ENCODE data around the gene ARHGEF1.

Gene ARHGEF1

DNA sequence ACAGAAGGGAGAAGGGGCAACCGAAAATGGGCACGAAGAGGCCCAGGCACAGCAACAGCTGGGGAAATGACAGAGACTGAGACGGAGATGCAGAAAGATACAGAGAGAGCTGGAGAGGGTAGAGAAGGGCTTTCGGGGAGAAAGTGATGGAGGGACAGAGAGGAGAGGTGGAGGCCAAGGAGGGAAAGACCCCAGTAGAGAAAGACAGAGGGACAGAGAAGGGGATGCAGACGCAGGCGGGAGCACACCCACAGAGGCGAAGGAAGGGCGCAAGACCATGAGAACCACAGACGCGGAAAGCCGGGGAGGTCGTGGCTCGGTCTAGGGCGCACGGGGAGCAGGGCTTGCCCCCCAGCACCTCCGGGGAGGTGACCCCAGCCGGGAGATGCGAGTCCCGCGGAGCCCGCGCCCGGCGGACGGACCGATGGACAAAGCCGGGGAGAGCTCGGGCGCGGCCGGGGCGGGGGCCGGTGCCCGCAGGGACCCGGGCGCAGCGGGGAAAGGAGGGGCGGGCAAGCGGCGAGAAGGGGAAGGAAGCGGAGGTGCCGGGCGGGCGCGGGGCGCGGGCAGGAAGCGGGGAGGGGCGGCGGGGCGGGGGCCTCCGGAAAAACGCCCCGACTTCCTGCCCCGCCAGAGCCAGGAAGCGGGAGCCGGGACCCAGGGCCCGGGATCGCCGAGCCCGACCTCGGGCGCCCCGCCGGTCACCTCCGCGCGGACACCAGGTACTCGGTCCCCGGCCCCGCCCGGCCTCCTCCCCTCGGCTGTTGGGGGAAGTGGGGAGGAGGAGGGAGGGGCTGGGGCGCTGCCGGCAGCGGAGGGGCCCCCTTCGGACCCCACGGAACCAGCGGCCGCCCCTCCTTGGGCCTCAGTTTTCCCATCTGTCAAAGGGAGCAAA, at the start of gene ARHGEF1:
TSS of gene ARHGEF1 (plus strand) at position 617 of the 895 bp plus-strand sequence. CDS start 4,899 bp downstream, outside the sequence.
- peak; percentile 49 for DNase-seq

- DNase-seq: no peak
Measured at GRCh38 chr19:41837981-41838708, 44.8 kb upstream of the ARHGEF1 start.

DNA sequence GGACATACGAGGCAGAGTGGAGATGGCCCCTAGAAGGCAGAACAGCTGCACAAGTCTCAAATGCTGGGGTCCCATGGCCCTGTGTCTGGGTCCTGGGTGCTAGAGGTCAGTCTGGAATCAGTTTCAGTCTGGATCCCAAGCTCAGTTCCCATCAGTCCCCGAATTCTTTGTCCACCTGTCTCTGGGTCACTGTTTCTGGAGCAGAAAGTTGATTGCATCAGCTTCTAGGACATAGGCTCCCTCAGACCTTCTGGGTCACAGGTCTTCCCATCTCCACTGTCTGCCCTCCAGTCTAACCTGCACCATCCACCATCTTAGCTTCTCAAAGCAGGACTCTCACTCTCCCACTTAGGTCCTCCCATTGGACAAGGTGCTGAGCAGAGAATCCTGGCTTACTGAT, 43.8 kb upstream of the ARHGEF1 start:
- no peak for DNase-seq

- DNase-seq: no peak
Measured at GRCh38 chr19:41843371-41843770, 39.6 kb upstream of the ARHGEF1 start.

GRCh38 chr19:41844601-41845000, 38.4 kb upstream of the ARHGEF1 start, which contains the start of gene LYPD4:
TSS of gene LYPD4 (minus strand) at chr19:41844683. CDS start at chr19:41839285, 5,398 bp downstream.
- no peak for DNase-seq

GRCh38 chr19:41845001-41845050, 38.2 kb upstream of the ARHGEF1 start, which contains the start of gene DMRTC2:
TSS of gene DMRTC2 (plus strand) at chr19:41845042. CDS start at chr19:41847429, 2,387 bp downstream.
- no peak for DNase-seq

DNA sequence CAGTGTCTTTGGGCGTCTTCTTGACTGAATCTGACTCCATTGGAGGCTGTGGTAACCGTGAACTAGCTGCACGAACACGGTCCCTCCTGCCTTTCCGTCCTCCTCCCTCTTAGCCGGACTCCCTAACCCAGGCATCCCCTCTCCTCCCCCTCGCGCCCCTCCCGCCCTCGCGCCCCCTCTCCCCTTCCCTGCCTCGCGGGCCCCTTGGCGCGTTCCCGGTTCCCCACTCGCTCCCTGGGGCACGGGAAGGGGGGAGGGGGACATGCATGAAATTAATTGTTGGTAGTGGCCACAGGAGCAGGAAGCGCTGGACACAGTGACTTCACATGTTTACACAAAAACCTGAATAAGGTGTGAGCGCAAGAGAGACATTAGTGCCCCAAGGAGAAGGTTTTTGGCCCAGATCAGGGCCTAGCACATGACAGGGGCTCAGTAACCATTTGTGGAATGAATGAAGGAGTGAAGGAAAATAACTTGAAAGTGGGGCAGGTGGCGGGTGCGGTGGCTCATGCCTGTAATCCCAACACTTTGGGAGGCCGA, 37.9 kb upstream of the ARHGEF1 start:
- no peak for DNase-seq

DNA sequence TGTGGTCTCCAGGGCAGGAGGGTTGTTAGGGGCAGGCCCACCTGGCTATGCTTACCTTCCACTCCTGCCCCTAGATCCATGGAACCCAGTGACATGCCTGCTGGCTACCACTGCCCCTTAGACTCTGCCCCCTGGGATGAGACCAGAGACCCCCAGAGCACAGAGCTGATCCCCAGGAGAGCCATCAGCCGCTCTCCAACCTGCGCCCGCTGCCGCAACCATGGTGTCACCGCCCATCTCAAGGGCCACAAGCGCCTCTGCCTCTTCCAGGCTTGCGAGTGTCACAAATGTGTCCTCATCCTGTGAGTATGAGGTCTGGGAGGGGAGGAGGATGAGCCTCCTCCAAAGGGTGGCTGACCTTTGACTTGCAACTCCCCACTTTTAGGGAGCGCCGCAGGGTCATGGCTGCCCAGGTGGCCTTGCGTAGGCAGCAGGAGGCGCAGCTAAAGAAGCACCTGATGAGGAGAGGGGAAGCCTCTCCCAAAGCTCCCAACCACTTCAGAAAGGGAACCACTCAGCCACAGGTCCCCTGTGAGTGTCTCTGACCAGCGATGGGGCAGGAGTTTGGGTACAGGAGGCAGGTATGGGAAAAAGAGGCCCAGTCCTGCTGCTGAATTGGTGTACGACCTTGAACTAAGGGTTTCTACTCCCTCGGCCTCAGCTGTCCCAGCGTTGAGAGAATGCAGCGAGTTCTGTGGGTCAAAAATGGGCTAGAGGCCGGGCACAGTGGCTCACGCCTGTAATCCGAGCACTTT, 35.5 kb upstream of the ARHGEF1 start:
- no peak for DNase-seq

GRCh38 chr19:41848666-41849065, 34.3 kb upstream of the ARHGEF1 start:
- no peak for DNase-seq

GRCh38 chr19:41849067-41849466, 33.9 kb upstream of the ARHGEF1 start:
- DNase-seq: no peak

DNA sequence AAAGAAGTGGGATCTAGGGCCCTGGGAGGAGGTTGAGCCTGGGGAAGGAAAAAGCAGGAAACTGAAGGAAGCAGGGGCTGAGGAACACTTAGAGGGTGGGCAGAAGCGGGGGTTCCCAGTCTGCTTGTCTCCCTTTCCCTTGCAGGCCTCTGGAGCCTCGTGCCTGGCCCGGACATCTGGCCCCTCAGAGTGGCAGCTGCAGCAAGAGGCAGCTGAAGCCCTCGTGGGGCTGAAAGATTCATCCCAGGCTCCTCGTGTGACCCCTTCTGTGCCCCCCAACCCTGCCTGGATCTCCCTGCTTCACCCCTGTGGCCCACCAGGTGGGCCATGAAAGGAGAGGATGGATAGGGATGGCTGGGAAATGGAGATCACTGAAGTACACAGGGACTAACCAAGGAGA, 32.6 kb upstream of the ARHGEF1 start:
- DNase-seq: no peak

DNA sequence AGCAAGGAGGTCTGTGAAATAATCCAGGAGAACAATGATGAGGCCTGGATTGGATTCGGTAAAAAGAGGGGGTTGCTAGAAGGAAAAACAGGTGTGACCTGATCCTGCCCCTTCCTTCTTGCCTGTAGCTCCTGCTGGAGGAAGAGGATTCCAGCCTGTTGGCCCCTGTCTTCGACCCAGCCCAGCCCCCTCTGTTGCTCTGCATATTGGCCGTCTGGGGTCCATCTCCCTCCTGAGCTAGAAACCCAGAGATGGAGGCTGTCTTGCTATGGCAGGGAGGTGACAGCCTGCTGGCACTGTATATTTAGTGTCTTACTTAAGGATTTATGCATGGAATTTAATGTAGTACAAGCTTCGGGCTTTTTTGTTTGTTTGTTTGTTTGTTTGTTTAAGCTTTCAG, 31.5 kb upstream of the ARHGEF1 start:
- no peak for DNase-seq

- DNase-seq: no peak
Measured at GRCh38 chr19:41853344-41853743, 29.6 kb upstream of the ARHGEF1 start.

- DNase-seq: no peak
Measured at GRCh38 chr19:41853768-41854167, 29.2 kb upstream of the ARHGEF1 start.

DNA sequence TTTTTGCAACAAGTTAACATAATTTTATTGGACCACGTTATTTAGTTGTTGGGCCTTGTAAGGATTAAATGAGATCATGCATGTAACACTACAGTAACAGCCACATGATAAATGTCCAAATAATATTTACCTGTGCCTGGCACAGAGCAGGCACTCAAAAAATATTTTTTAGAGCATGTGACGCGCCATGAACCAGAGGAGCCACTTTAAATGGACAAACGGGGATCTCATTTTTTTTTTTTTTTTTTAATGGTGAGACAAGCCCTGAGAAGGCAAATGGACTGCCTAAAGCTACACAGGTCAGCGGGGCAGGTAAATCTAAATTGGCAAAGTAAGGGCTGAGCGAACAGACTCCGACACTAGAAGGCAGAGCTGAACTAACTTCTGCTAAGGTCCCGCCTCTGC, 23.8 kb upstream of the ARHGEF1 start:
- no peak for DNase-seq

GRCh38 chr19:41859618-41860418, 23.2 kb upstream of the ARHGEF1 start, which contains the start of gene RPS19:
TSS of gene RPS19 (plus strand) at chr19:41860255. CDS start at chr19:41860775, 520 bp downstream.
- DNase-seq: peak; percentile 99

DNA sequence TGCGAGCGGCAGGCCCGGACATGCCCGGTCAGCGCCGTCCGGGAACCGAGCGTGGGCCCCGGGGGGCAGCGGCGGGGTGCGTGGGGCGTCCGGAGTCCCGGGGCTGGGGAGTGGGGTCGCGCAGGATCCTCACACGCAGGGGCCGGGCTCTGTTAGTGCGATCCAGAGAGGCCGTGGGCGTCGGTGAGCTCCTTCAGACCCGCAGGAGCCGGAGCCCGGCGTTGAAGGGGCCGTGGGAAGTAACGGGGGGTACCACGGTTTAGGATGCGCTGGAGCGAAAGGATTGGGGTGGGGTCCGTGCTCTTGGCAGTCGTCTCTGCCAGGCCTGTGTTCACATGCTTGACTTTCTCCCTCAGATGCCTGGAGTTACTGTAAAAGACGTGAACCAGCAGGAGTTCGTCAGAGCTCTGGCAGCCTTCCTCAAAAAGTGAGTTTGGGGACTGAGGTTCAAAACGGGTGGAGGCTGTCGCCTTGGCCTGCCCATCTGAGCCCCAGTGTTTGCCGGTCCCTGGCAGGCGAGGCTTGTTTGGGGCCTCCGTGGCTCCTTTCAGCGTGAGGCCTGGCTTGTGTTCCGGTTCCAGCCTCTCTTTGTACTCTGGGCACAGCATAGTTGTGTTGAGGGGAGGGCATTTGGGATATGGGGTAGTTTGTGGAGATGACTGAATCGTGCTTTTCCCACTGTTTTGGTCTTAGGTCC, 22.4 kb upstream of the ARHGEF1 start:
- no peak for DNase-seq

DNA sequence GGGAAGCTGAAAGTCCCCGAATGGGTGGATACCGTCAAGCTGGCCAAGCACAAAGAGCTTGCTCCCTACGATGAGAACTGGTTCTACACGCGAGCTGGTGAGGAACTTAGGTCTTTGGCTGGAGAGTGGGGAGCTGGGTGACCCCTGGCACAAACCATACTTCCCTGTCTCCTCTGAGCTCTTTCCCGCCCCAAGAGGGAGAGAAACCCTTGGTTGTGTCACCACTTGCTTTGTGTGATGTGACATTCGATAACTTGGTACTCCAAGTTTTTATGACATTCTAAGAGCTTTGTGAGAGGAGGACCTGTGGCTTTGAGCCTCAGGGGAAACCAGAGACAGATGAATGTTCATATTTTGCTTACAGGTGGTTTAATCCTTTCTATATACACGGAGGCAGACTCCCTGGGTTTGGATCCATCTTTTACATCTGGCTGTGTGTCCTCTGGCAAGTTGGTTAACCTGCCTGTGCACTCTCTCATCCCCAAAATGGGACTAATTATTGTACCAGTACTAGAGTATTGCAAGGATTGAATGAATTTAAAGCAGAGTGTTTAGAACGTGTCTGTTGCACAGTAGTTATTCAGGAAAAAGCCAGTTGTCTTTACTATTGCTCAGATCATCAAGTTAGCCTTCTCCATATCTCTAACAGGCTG, 21.7 kb upstream of the ARHGEF1 start:
- DNase-seq: no peak

DNA sequence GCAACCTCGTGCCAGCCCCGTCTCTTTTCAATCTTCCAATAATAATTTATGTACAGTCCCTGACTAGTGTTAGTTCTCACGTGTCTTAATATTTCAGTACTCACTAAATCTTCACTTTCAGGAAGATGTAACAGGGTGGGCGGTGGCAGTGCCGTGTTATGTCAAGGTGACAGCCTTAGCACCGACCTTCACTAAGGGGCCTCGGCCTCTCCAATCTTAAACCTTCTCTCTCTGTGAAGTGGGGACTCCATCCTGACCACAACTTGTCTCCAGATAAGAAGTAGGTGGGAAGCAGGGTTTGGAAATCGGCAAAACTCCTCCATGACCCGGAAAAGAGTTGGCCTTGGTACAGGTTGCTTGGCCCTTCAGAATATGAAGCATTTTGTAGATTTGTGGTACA, 21.1 kb upstream of the ARHGEF1 start:
- DNase-seq: no peak

GRCh38 chr19:41862445-41862986, 20.5 kb upstream of the ARHGEF1 start:
- DNase-seq: no peak
